Mesothelial cell of epicardium (in vitro differentiated cells): ENCODE measurements around the gene LRP5. TPM values are rescaled to one million over a fixed set of nuclear protein-coding genes. Genes with fewer than 3 reads are reported as not detected.

Source experiments
- DNase-seq, 2 experiments: peaks; one replicate each; pipeline ENCODE4 v3.0.0; 2021; ENCODE audit warnings: low spot score in 2 of 2; ENCODE audit not compliant: unreplicated experiment in 2 of 2
- H3K27ac Mint-ChIP-seq: 2 replicates; pipeline ENCODE4 v1.8.0; 2021; ENCODE audit warnings: mixed read lengths
- H3K27me3 Mint-ChIP-seq: 2 replicates; pipeline ENCODE4 v1.8.0; 2021; ENCODE audit warnings: low read depth, mixed read lengths
- H3K36me3 Mint-ChIP-seq: 2 replicates; pipeline ENCODE4 v1.8.0; 2021; ENCODE audit warnings: mixed read lengths
- H3K4me1 Mint-ChIP-seq: 2 replicates; pipeline ENCODE4 v1.8.0; 2021; ENCODE audit warnings: mixed read lengths
- H3K4me3 Mint-ChIP-seq: 2 replicates; pipeline ENCODE4 v1.8.0; 2021; ENCODE audit warnings: mild to moderate bottlenecking, moderate library complexity, mixed read lengths
- H3K9me3 Mint-ChIP-seq: 2 replicates; pipeline ENCODE4 v1.8.0; 2021; ENCODE audit warnings: mixed read lengths
- total RNA-seq: library from RNA; stranded (reverse); gene quantifications from 3 replicates; pipeline ENCODE4 v1.2.1, GENCODE V29; 2021
- TF ChIP-seq, protein P1 (sequence below): fragments of 200-600 bp; sonication (generic); IDR thresholded peaks from one replicate; pipeline ENCODE4 v1.5.0; 2021; ENCODE audit warnings: antibody characterized with exemption; ENCODE audit not compliant: unreplicated experiment

LRP5 gene
- total RNA-seq, 1 donor from 2014 or later, result 72.5 TPM

GRCh38 chr11:68413591-68413999 lies 101.2 kb downstream of the LRP5 start:
- no peak for DNase-seq
- TF ChIP-seq, protein P1, sequence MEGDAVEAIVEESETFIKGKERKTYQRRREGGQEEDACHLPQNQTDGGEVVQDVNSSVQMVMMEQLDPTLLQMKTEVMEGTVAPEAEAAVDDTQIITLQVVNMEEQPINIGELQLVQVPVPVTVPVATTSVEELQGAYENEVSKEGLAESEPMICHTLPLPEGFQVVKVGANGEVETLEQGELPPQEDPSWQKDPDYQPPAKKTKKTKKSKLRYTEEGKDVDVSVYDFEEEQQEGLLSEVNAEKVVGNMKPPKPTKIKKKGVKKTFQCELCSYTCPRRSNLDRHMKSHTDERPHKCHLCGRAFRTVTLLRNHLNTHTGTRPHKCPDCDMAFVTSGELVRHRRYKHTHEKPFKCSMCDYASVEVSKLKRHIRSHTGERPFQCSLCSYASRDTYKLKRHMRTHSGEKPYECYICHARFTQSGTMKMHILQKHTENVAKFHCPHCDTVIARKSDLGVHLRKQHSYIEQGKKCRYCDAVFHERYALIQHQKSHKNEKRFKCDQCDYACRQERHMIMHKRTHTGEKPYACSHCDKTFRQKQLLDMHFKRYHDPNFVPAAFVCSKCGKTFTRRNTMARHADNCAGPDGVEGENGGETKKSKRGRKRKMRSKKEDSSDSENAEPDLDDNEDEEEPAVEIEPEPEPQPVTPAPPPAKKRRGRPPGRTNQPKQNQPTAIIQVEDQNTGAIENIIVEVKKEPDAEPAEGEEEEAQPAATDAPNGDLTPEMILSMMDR, result no peak
- H3K4me3 Mint-ChIP-seq, result no peak overlapping the region
- H3K9me3 Mint-ChIP-seq, result no peaks in the 10 kb centered on the region
- H3K36me3 Mint-ChIP-seq, result peaks cover 39% of the 10 kb centered on the region
- H3K27ac Mint-ChIP-seq, result no peak overlapping the region
- no peaks in the 10 kb centered on the region for H3K27me3 Mint-ChIP-seq
- no peaks in the 10 kb centered on the region for H3K4me1 Mint-ChIP-seq

DNA sequence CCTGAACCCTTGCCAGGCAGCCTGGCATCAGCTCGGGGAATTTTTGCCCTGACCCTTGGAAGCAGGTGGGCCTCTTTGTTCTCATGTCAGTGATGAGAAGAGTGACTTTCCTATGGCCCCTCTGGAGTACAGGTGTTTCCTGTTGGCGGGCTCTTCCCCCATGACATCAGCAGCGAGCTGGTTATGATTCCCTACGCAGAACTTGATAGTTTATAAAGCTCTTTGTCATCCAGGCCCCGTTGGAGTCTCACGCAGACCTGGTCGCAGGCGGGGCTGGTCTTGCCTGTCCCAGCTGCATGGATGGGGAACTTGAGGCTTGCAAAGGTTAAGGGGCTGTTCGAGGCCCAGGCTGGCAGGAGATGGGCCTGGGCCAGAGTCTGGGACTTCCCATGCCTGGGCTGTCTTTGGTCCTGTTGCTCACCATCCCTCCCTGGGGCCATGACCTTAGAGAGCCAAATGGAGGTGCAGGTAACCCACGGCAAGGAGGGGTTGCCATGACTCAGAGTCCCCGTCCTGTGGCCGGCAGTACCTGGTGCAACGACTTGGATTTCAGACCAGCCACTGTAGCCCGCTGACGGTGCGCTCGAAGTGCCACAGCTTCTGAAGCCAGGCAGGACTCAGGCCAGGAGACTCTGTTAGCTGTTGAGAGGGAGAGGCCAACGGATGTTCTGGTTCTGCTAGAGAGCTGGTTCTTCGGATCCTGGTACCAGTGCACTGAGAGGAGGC lies 102.3 kb downstream of the LRP5 start:
- Mint-ChIP-seq H3K4me1 (no peaks in the 10 kb centered on the region), H3K9me3 (no peaks in the 10 kb centered on the region), H3K27ac (no peak overlapping the region), H3K27me3 (no peaks in the 10 kb centered on the region), H3K36me3 (peaks cover 38% of the 10 kb centered on the region), H3K4me3 (no peak overlapping the region)
- no peak for DNase-seq
- TF ChIP-seq, protein P1, result no peak

DNA sequence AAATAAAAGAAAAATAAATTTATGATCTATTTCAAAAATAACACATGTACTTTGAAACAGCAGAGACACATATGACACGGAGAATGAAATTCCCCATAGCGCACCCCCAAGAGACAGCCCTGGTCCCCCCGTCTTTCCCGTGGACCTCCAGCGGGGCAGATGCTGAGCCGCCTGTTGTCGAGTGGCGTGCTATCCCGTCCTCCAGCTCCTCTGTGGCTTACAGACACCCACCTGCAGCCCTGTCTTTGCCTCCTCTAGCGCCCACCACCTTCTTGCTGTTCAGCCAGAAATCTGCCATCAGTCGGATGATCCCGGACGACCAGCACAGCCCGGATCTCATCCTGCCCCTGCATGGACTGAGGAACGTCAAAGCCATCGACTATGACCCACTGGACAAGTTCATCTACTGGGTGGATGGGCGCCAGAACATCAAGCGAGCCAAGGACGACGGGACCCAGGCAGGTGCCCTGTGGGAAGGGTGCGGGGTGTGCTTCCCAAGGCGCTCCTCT lies 103.7 kb downstream of the LRP5 start:
- Mint-ChIP-seq H3K4me3 (no peak overlapping the region), H3K36me3 (peaks cover 45% of the 10 kb centered on the region), H3K9me3 (no peaks in the 10 kb centered on the region), H3K27me3 (no peaks in the 10 kb centered on the region), H3K4me1 (no peaks in the 10 kb centered on the region), H3K27ac (no peak overlapping the region)
- TF ChIP-seq, protein P1, result no peak
- DNase-seq, result no peak

DNA sequence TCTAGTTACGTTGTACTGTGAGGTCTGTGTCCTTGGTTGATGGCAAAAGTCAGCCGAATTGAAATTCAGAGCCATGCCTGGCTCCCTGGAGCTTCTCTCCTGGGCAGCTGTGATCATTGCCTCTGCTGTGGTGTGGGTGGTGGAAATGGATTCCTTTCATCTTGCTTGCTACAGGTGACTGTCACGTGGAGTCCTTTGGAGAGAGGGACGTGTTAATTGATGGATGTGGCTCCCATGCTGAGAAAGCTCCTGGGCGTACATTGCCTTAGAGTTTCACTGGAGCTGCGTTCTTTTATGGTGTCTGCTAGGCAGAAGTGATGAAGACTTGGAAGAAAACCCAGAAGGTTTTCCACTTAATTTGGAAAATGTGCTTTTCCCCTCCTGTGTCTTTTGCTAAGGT lies 106.3 kb downstream of the LRP5 start:
- H3K27me3 Mint-ChIP-seq, result no peaks in the 10 kb centered on the region
- H3K27ac Mint-ChIP-seq, result no peak overlapping the region
- H3K4me1 Mint-ChIP-seq, result no peaks in the 10 kb centered on the region
- H3K4me3 Mint-ChIP-seq, result no peak overlapping the region
- no peak for DNase-seq
- TF ChIP-seq, protein P1, result no peak
- no peaks in the 10 kb centered on the region for H3K9me3 Mint-ChIP-seq
- peaks cover 43% of the 10 kb centered on the region for H3K36me3 Mint-ChIP-seq

DNA sequence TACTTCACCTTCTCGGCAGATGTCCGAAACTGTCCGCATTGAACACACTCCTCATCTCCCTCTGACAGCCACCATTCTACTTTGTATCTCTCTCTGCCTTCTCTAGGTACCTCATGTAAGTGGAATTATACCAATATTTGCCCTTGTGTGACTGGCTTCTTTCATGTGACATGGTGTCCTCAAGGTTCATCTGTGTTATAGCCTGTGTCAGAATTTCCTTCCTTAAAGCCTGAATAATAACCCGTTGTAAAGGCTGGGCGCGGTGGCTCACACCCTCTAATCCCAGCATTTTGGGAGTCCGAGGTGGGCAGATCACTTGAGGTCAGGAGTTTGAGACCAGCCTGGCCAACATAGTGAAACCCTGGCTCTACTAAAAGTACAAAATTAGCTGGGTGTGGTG lies 107.8 kb downstream of the LRP5 start:
- H3K4me1 Mint-ChIP-seq, result no peaks in the 10 kb centered on the region
- H3K36me3 Mint-ChIP-seq, result peaks cover 40% of the 10 kb centered on the region
- TF ChIP-seq, protein P1, result no peak
- no peak overlapping the region for H3K27ac Mint-ChIP-seq
- H3K27me3 Mint-ChIP-seq, result no peaks in the 10 kb centered on the region
- no peak for DNase-seq
- no peaks in the 10 kb centered on the region for H3K9me3 Mint-ChIP-seq
- H3K4me3 Mint-ChIP-seq, result no peak overlapping the region
